SK-MEL-5 (cell line): ENCODE data around the gene MCRIP1. TPM values are rescaled to one million over a fixed set of nuclear protein-coding genes. Genes with fewer than 3 reads are reported as not detected.
A peak's percentile ranks its signal among the peaks of the same experiment; 100 is the strongest.

Experiments used
- DNase-seq: peaks from one replicate; pipeline ENCODE4 v3.0.0-alpha.2; 2016; ENCODE audit warnings: low read depth, low spot score
- in situ Hi-C: cut with HindIII; loops from 2 replicates; pipeline ENCODE4 v1.10.0; 2016; ENCODE audit warnings: low sequenced_read_pairs, high pct_unique_total_duplicates, low pct_unique_long_range_greater_than_20kb
- total RNA-seq: library from RNA; depleted of rRNA; stranded (reverse); fragments of >200 nt; shearing (Covaris generic); gene quantifications from 2 replicates; pipeline ENCODE4 v1.2.3, GENCODE V29; 2014

MCRIP1 gene
- total RNA-seq, 1 experiment from 2014 or later: 162 TPM

- DNase-seq: no peak
- in situ Hi-C loops: no loop called here
These were observed 21.2 kb downstream of the MCRIP1 start for GRCh38 chr17:81811705-81812570.

- DNase-seq: no peak
- in situ Hi-C loops: no loop called here
These were observed 22.0 kb downstream of the MCRIP1 start for GRCh38 chr17:81810892-81811704.

- in situ Hi-C loops: no loop called here
- DNase-seq: no peak
These were observed 22.6 kb downstream of the MCRIP1 start for GRCh38 chr17:81810476-81810875.

DNA sequence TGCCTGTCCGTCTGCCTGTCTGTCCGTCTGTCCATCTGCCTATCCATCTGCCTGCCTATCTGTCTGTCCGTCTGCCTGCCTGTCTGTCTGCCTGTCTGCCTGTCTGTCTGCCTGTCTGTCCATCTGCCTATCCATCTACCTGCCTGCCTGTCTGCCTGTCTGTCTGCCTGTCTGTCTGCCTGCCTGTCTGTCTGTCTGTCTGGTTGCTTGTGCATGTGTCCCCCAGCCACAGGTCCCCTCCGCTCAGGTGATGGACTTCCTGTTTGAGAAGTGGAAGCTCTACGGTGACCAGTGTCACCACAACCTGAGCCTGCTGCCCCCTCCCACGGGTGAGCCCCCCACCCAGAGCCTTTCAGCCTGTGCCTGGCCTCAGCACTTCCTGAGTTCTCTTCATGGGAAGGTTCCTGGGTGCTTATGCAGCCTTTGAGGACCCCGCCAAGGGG, 23.5 kb downstream of the MCRIP1 start:
- no peak for DNase-seq
- in situ Hi-C loops: no loop called here

DNA sequence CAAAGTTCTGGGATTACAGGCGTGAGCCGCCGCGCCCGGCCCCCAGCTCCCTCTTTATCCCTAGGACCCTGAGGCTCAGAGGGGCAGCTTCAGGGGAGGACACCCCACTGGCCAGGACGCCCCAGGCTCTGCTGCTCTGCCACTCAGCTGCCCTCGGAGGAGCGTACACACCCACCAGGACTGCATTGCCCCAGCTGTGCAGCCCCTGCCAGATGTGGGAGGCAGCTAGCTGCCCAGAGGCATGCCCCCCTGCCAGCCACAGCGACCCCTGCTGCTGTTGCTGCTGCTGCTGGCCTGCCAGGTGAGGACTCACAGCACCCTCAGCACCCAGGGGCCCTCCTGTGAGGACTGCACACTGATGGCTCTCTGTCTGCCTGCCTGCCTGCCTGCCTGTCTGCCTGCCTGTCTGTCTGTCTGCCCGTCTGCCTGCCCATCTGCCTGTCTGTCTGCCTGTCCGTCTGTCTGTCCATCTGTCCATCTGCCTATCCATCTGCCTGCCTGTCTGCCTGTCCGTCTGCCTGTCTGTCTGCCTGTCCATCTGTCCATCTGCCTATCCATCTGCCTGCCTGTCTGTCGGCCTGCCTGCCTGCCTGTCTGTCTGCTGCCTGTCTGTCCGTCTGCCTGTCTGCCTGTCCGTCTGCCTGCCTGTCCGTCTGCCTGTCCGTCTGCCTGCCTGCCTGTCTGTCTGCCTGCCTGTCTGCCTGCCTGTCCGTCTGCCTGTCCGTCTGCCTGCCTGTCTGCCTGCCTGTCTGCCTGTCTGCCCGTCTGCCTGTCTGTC, 24.1 kb downstream of the MCRIP1 start:
- in situ Hi-C loops: no loop called here
- peak; percentile 56 for DNase-seq

- no peak for DNase-seq
- in situ Hi-C loops: no loop called here
These were observed 25.3 kb downstream of the MCRIP1 start for GRCh38 chr17:81807839-81808238.

- in situ Hi-C loops: no loop called here
- no peak for DNase-seq
These were observed 25.8 kb downstream of the MCRIP1 start for GRCh38 chr17:81807210-81807719.

DNA sequence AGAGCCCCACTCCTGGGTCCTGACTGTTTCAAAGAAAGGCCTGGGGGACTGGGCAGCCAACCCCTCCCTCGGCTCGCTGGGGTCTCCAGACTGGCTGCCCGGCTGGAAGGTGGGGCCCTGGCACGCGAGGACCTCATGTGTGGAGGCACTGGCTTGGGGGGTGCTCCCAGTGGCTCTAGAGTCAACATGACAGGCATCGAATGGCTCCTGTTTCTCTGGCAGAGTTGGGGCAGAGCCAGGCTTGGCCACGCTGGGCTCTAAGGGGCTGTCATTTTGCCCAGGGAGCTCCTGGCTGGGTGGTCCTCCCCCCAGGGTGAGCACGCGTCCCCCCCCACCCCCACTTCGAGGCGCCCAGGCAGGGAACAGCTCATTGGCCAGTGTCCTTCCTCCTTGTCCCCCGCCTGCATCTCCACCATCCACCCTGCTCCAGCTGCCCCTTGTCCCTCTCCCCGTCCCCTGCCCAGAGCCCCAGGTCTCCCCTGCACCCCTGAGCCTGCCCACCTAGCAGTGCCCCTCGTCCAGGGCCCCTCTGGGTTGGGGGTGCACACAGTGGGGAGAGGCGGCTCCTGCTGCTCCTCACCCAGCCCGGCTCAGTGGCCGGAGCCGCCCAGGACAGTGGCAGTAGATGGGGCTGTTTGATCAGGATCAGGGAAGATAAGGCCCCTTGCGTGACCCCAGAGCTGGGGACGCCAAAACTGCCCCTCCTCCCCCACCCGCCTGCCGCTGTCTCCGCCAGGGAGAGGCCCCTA, 26.5 kb downstream of the MCRIP1 start:
- in situ Hi-C loops: no loop called here
- no peak for DNase-seq

DNA sequence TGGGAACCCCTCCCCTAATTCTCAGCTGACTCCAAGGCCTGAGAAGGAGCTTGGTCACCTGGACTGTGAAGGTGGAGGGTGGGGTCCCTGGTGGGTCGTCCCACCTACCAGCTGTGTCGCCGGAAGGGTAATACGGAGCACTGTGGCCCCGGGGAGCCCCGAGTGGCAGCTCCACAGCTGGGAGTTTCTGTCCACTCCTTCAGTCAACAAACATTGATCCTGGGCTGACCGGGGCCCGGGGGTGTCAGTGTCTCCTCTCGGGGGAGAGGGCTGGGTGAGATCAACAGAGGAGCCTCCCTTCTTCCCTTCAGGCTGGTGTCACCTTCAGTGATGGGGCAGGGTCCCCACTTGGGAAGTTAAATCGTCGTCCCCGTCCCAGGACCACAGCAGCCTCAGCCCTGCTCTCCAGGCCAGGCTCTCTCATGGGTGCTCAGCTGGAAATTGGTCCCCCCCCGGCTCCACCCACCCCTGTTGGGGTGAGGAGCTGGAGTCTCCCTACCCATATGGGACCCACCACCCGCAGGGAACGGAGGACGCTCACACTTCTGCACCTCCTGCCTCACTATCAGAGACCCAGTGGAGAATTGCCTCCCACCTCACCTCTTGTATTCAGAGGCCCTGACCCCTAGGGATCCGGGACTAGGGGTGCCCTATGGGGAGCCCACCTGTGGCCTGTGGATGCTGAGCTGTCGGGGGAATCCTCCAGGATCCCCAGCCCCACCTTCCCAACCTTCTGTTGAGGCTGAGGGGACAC, 27.2 kb downstream of the MCRIP1 start:
- in situ Hi-C loops: no loop called here
- DNase-seq: no peak

- in situ Hi-C loops: no loop called here
- DNase-seq: no peak
These were observed 28.3 kb downstream of the MCRIP1 start for GRCh38 chr17:81804559-81805399.

GRCh38 chr17:81803728-81804558, 29.1 kb downstream of the MCRIP1 start, which contains the start of gene GCGR:
GCGR (plus strand) TSS chr17:81804150; CDS start chr17:81809019, 4,869 bp downstream.
- DNase-seq: no peak
- in situ Hi-C loops: no loop called here

GRCh38 chr17:81802856-81803643, 30.0 kb downstream of the MCRIP1 start:
- in situ Hi-C loops: no loop called here
- no peak for DNase-seq

GRCh38 chr17:81802048-81802758, 30.9 kb downstream of the MCRIP1 start:
- DNase-seq: no peak
- in situ Hi-C loops: no loop called here

DNA sequence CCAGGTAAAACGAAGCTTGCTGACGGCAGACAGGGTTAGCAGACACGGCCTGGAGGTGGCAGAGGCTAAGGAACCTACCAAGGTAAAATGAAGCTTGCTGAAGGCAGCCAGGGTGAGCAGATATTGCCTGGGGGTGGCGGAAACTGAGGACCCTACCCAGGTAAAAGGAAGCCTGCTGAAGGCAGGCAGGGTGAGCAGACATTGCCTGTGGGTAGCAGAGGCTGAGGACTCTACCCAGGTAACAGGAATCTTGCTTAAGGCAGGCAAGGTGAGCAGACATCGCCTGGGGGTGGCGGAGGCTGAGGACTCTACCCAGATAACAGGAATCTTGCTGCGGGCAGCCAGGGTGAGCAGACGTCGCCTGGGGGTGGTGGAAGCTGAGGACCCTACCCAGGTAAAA, 31.8 kb downstream of the MCRIP1 start:
- DNase-seq: no peak
- in situ Hi-C loops: no loop called here
